ENCODE measurements around the gene SRSF11.

- TF ChIP-seq EP300 (IDR thresholded peaks at IDR 0.05) (no peak), POLR2AphosphoS5 (IDR thresholded peaks at IDR 0.05) (peak; percentile 87), POLR2A (IDR thresholded peaks at IDR 0.05) (peak; percentile 45 to 72)
- TF ChIP-seq, protein P1, sequence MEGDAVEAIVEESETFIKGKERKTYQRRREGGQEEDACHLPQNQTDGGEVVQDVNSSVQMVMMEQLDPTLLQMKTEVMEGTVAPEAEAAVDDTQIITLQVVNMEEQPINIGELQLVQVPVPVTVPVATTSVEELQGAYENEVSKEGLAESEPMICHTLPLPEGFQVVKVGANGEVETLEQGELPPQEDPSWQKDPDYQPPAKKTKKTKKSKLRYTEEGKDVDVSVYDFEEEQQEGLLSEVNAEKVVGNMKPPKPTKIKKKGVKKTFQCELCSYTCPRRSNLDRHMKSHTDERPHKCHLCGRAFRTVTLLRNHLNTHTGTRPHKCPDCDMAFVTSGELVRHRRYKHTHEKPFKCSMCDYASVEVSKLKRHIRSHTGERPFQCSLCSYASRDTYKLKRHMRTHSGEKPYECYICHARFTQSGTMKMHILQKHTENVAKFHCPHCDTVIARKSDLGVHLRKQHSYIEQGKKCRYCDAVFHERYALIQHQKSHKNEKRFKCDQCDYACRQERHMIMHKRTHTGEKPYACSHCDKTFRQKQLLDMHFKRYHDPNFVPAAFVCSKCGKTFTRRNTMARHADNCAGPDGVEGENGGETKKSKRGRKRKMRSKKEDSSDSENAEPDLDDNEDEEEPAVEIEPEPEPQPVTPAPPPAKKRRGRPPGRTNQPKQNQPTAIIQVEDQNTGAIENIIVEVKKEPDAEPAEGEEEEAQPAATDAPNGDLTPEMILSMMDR (IDR thresholded peaks at IDR 0.05), result no peak
These were observed 15.6 kb upstream of the SRSF11 start, which contains the start of gene LRRC40 for GRCh38 chr1:70205434-70206118.

All from gastroesophageal sphincter (tissue), 3 donors.